A673 (cell line): ENCODE measurements around the gene KDR. TPM values are rescaled to one million over a fixed set of nuclear protein-coding genes. Genes with fewer than 3 reads are reported as not detected.

Source experiments
- BruUV-seq: library from RNA; stranded (reverse); fragments of 400-500 nt; replicated peaks from 2 replicates; lab custom pipeline; 2021; lab: Mats Ljungman, UMichigan
- CTCF ChIA-PET: fragments of 300-600 bp; sonication (Branson Sonifier 250); formaldehyde crosslinking; loops from one replicate; lab custom pipeline; 2022; ENCODE audit warnings: antibody characterized with exemption; lab: Charles Lee
- POLR2A ChIA-PET: fragments of 300-600 bp; sonication (Branson Sonifier 250); formaldehyde crosslinking; loops from one replicate; lab custom pipeline; 2022; ENCODE audit warnings: antibody characterized with exemption; ENCODE audit not compliant: low non-redundant PET; lab: Charles Lee
- DNase-seq: peaks from one replicate; pipeline ENCODE4 v3.0.0-alpha.2; 2015; ENCODE audit warnings: low spot score
- H3K27ac ChIP-seq: fragments of 200-600 bp; sonication (generic); 2 replicates; pipeline ENCODE4 v1.5.1; 2016; ENCODE audit warnings: mixed run types, low read depth, mild to moderate bottlenecking, mixed read lengths, antibody characterized with exemption, low read length; ENCODE audit not compliant: poor library complexity, severe bottlenecking
- H3K27me3 ChIP-seq: fragments of 200-600 bp; sonication (generic); replicated peaks from 2 replicates; pipeline ENCODE4 v1.6.1; 2017; ENCODE audit warnings: mixed run types, low read depth, mild to moderate bottlenecking, mixed read lengths, antibody characterized with exemption, low read length; ENCODE audit not compliant: insufficient read depth, poor library complexity
- H3K36me3 ChIP-seq: fragments of 200-600 bp; sonication (generic); 2 replicates; pipeline ENCODE4 v1.6.1; 2016; ENCODE audit warnings: mixed run types, mild to moderate bottlenecking, mixed read lengths, antibody characterized with exemption, low read length; ENCODE audit not compliant: insufficient read depth, poor library complexity, severe bottlenecking
- H3K4me1 ChIP-seq: fragments of 200-600 bp; sonication (generic); 2 replicates; pipeline ENCODE4 v1.6.1; 2017; ENCODE audit warnings: mixed run types, mild to moderate bottlenecking, mixed read lengths, antibody characterized with exemption, low read length; ENCODE audit not compliant: insufficient read depth, poor library complexity, severe bottlenecking
- H3K4me3 ChIP-seq: fragments of 200-600 bp; sonication (generic); 2 replicates; pipeline ENCODE4 v1.5.1; 2016; ENCODE audit warnings: low read depth, mixed run types, mild to moderate bottlenecking, mixed read lengths, low read length; ENCODE audit not compliant: poor library complexity, severe bottlenecking
- H3K9me3 ChIP-seq: fragments of 200-600 bp; sonication (generic); 2 replicates; pipeline ENCODE4 v1.6.1; 2016; ENCODE audit warnings: mixed run types, low read depth, mild to moderate bottlenecking, mixed read lengths, antibody characterized with exemption, low read length; ENCODE audit not compliant: poor library complexity, severe bottlenecking
- CTCF ChIP-seq: fragments of 300-800, 200-600 bp; sonication (generic); conservative IDR thresholded peaks from 2 replicates; pipeline ENCODE4 v1.5.1; 2017; ENCODE audit warnings: low read depth, mild to moderate bottlenecking, antibody characterized with exemption, low read length, moderate library complexity, mixed read lengths
- EZH2 ChIP-seq: fragments of 200-600 bp; sonication (generic); IDR thresholded peaks from 2 replicates; pipeline ENCODE4 v1.6.1; 2017; ENCODE audit warnings: borderline replicate concordance, low read depth, mild to moderate bottlenecking, mixed read lengths, antibody characterized with exemption, low read length; ENCODE audit not compliant: poor library complexity, severe bottlenecking
- intact Hi-C: fragments of 100-400 bp; cut with micrococcal nuclease; formaldehyde crosslinking; loops from one replicate; pipeline ENCODE4 v1.10.0; 2022; ENCODE audit not compliant: unreplicated experiment
- total RNA-seq: library from RNA; stranded (reverse); gene quantifications from 2 replicates; pipeline ENCODE4 v1.2.3, GENCODE V29; 2021

KDR gene
- total RNA-seq, 1 experiment from 2014 or later: 0.47 TPM

- BruUV-seq: no TSS peak
- H3K9me3 ChIP-seq: no peaks in the 10 kb centered on the region
- peaks cover 16% of the 10 kb centered on the region for H3K4me1 ChIP-seq
- H3K27me3 ChIP-seq: peaks cover 17% of the 10 kb centered on the region
- no peaks in the 10 kb centered on the region for H3K36me3 ChIP-seq
- no peak overlapping the region for H3K27ac ChIP-seq
- H3K4me3 ChIP-seq: no peak overlapping the region
- TF ChIP-seq EZH2: no peak
- no peak for TF ChIP-seq CTCF
- CTCF ChIA-PET: no interaction called here
- POLR2A ChIA-PET: no interaction called here
- intact Hi-C loops: loop anchor here (5.0 kb wide), 1 partner anchor 90 kb away; no protein-coding TSS in a partner anchor
- no peak for DNase-seq
Measured at GRCh38 chr4:55032788-55033187, 92.6 kb downstream of the KDR start.

- no peaks in the 10 kb centered on the region for H3K9me3 ChIP-seq
- H3K27me3 ChIP-seq: peaks cover 17% of the 10 kb centered on the region
- no peak for TF ChIP-seq CTCF
- no peak for TF ChIP-seq EZH2
- no peaks in the 10 kb centered on the region for H3K36me3 ChIP-seq
- no peak overlapping the region for H3K4me3 ChIP-seq
- no TSS peak for BruUV-seq
- CTCF ChIA-PET: no interaction called here
- peaks cover 16% of the 10 kb centered on the region for H3K4me1 ChIP-seq
- DNase-seq: no peak
- intact Hi-C loops: loop anchor here (5.0 kb wide), 1 partner anchor 90 kb away; no protein-coding TSS in a partner anchor
- H3K27ac ChIP-seq: no peak overlapping the region
- POLR2A ChIA-PET: no interaction called here
Measured at GRCh38 chr4:55032179-55032578, 93.2 kb downstream of the KDR start.

- POLR2A ChIA-PET: no interaction called here
- Histone ChIP-seq H3K27me3 (peaks cover 17% of the 10 kb centered on the region), H3K9me3 (no peaks in the 10 kb centered on the region), H3K36me3 (no peaks in the 10 kb centered on the region), H3K4me1 (peaks cover 16% of the 10 kb centered on the region), H3K4me3 (no peak overlapping the region), H3K27ac (no peak overlapping the region)
- no TSS peak for BruUV-seq
- intact Hi-C loops: loop anchor here (5.0 kb wide), 1 partner anchor 91 kb away; no protein-coding TSS in a partner anchor
- DNase-seq: no peak
- TF ChIP-seq EZH2 (no peak), CTCF (no peak)
- CTCF ChIA-PET: no interaction called here
Measured at GRCh38 chr4:55031158-55031557, 94.2 kb downstream of the KDR start.
